NOMO-1 (cell line): ENCODE results near the gene EBNA1BP2.
"Not testable (repeated sequence)": the region's sequence is repeated elsewhere in the genome, so short reads cannot be mapped to it uniquely, and the experiment has no call there.

ENCODE experiments used
- DNase-seq, 2 experiments: peaks; one replicate each; lab custom pipeline; 2025; ENCODE audit not compliant: unreplicated experiment in 2 of 2; lab: John Stamatoyannopoulos, UW

EBNA1BP2 gene

GRCh38 chr1:43171876-43172526, at the start of gene EBNA1BP2, which contains the start of gene CFAP57:
Gene EBNA1BP2, minus strand, starts transcription at chr1:43172290. Its CDS starts 172 bp downstream, at chr1:43172118.
Gene CFAP57, plus strand, starts transcription at chr1:43172330. Its CDS starts 424 bp downstream, at chr1:43172754.
- DNase-seq = peak; percentile 88 to 91

DNA sequence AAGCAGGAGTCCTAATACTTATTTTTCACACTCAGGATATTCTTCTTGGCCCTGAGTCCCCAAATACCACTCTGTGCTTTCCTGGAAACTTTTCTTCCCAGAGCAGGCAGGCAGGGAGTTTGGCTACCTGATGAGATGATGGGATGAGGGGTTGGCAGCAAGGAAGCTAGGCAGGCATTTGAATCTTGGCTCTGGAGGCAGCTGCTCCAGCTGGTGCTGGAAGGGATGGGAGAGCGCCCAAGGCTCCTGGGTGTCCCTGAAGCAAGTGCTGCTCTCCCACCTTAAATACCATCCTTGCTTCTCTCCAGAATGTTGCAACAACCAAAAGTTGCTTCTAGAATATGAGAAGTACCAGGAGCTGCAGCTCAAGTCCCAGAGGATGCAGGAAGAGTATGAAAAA, 49.7 kb upstream of the EBNA1BP2 start:
- no peak for DNase-seq

GRCh38 chr1:43220905-43221778, 49.1 kb upstream of the EBNA1BP2 start:
- DNase-seq = peak; percentile 29 to 83

- DNase-seq = no peak
These were observed 45.7 kb upstream of the EBNA1BP2 start for GRCh38 chr1:43217747-43218146.

- DNase-seq = no peak
These were observed 42.7 kb upstream of the EBNA1BP2 start for GRCh38 chr1:43214501-43215444.

GRCh38 chr1:43208277-43208676, 36.2 kb upstream of the EBNA1BP2 start:
- not testable (repeated sequence) for DNase-seq

DNA sequence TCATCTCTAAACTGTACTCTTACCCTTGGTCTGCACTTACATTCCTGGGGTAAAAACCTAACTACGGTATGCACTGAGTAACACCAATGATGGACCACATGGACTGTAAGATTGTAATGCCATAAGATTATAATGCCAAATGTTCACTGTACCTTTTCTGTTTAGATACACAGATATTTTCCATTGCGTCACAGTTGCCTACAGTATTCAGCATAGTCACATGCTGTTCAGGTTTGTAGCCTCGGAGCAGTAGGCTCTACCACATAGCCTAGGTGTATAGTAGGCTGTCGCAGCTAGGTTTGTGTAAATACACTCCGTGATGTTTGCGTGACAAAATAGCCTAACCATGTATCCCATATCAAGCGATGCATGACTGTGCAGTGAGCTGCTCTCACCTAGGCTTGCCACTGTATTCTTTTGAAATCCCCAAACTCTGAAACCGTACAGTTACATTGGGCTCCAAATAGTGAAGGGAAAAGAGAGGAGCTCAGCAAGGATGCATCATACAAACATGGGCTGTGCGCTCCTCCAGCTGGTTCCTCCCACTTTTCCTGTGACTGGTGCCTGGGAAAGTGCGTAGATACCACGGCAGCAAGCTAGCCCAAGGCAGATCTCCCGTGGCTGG, 35.3 kb upstream of the EBNA1BP2 start:
- DNase-seq = peak in 1 of 2 experiments; percentile 1

GRCh38 chr1:43206600-43207228, 34.6 kb upstream of the EBNA1BP2 start:
- DNase-seq = peak in 1 of 2 experiments; percentile 36

GRCh38 chr1:43205671-43206070, 33.6 kb upstream of the EBNA1BP2 start:
- no peak for DNase-seq

- no peak for DNase-seq
These were observed 32.3 kb upstream of the EBNA1BP2 start for GRCh38 chr1:43204394-43204793.

GRCh38 chr1:43203859-43204258, 31.8 kb upstream of the EBNA1BP2 start:
- no peak for DNase-seq

DNA sequence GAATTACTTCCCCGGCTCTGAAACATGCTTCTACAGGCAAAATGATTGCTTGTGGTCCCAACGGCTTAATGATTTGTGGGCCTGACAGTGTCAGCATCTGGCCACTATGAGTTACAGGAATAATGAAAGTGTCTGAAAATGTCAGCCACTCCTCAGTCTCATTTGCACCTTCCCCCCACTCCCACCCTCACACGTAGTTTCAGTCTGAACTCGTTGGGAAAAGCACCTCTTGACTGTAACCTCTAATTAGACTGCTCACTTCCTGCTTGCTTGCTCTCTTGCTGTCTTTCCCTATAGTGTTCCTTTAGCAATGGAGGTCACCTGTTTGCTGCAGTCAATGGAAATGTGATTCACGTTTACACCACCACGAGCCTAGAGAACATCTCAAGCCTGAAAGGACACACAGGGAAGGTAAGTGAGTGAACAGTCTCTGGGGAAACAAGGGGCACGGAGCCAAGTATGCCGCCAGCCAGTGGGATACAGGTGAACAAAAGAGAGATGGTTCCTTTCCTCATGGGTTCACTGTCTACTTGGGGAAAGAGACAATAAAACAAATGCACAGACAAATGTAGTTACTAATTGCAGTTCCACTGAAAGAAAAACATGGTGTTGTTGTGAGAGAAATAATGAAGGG, 27.1 kb upstream of the EBNA1BP2 start:
- no peak for DNase-seq

DNA sequence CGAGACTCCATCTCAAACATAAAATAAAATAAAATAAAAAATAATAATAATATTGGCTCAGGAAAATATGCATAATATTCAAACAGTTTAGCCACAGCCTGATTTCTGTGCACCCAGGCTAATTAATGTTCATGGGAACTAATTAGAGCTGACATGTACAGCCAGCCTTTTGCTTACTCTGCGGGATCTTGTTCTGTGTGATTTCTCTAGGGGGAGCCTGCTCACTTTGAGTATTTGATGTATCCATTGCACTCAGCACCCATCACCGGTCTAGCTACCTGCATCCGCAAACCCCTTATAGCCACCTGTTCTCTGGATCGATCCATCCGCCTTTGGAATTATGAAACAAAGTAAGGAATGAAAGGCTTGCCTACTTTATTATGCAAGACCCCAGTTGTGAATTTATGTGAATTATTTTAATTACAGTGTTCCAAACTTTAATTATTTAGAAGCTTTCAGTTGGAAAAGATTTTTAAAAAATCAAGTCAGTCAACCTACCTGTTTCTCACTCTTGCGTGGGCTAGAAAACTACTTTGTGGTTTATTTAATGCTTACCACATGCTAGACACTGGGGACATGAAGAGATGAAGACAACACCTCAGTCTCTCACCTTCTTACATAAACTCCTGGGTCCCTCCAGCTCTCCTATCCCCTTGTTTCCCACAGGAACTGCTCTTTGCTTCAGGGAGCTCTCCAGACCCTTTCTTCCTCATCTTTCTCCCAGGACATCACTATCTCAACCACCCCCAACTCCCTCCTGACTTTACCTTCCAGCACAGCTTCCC, 25.4 kb upstream of the EBNA1BP2 start:
- DNase-seq = no peak

DNA sequence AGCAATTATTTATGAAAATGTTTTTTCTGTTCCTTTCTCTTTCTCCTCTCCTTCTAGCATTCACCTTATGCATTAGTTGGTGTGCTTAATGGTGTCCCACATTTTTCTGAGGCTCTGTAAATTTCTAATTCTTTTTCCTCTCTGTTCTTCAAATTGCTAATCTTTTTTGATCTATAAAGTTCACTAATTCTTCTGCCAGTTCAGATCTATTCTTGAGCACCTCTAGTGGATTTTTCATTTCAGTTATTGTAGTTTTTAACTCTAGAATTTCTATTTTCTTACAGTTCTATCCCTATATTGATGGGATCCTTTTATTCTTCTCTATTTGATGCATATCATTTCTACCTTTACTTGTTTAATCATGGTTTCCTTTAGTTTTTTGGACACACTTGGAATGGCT, 22.4 kb upstream of the EBNA1BP2 start:
- DNase-seq = no peak

DNA sequence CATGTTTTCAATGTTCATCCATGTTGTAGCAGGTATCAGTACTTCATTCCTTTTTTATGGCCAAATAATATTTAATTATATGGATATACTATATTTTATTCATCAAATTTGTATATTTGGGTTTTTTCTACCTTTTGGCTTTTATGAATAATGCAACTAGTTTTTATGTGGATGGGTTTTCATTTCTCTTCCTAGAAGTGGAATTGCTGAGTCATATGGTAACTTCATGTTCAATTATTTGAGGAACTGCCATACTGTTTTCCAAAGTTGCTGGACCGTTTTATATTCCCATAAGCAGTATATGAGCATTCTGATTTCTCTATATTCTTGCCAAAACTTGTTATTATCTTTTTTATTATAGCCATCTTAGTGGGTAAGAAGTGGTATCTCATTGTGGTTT, 16.0 kb upstream of the EBNA1BP2 start:
- no peak for DNase-seq

DNA sequence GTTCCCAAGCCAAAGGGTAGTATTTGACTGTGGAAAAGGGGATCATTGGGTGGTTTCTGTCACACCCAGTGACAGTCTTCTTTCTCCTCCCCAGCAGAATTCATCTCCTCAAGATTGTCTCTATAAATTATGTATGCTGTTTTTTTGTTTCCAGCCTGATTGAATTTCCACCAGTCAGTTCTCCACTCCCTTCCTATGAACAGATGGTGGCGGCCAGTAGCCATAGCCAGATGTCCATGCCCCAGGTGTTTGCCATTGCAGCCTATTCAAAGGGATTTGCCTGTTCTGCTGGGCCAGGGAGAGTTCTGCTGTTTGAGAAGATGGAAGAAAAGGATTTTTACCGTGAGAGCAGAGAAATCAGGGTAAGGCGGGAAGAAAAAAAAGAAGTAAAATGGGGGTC, 12.9 kb upstream of the EBNA1BP2 start:
- DNase-seq = no peak

- no peak for DNase-seq
These were observed 12.3 kb upstream of the EBNA1BP2 start for GRCh38 chr1:43184388-43184787.

DNA sequence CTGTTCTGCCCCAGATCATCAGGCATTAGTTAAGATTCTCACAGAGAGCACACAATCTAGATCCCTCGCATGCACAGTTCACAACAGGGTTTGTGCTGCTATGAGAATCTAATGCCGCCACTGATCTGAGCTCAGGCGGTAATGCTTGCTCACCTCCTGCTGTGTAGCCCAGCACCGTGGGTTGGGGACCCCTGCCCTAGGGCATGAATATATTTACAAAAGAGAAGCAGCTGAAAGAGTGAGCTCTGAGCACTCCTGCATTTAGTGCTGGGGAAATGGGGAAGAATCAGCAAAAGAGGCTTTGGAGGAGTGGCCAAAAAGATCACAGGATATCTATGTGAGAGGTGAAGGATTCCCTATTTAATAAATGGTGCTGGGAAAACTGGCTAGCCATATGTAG, 5.6 kb upstream of the EBNA1BP2 start:
- no peak for DNase-seq

DNA sequence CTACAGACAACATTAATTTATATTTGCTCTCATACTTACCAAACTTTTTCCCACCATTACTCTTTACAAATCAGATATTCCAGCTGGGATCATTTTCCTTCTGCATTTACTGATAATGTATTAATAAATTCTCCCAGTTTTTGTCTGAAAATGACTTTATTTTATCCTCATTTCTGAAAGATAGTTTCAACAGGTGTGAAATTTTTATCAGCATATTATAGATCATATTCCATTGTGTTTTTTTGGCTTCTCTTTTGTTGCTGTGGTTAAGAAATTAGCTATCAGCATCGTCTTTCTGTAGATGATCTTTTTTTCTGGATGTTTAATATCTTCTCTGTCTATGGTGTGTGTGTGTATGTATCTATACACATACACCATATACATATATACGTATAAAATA, 2.8 kb upstream of the EBNA1BP2 start:
- no peak for DNase-seq
